ENCODE measurements around the gene CEP164. TPM values are rescaled to one million over a fixed set of nuclear protein-coding genes. Genes with fewer than 3 reads are reported as not detected.

Gene CEP164
- total and polyA plus RNA-seq, 9 of the 15 experiments (the other 6 are each of a cell fraction or from before 2014, with no cell fraction given): 2.1 to 16.5 (median 10.4) TPM

DNA sequence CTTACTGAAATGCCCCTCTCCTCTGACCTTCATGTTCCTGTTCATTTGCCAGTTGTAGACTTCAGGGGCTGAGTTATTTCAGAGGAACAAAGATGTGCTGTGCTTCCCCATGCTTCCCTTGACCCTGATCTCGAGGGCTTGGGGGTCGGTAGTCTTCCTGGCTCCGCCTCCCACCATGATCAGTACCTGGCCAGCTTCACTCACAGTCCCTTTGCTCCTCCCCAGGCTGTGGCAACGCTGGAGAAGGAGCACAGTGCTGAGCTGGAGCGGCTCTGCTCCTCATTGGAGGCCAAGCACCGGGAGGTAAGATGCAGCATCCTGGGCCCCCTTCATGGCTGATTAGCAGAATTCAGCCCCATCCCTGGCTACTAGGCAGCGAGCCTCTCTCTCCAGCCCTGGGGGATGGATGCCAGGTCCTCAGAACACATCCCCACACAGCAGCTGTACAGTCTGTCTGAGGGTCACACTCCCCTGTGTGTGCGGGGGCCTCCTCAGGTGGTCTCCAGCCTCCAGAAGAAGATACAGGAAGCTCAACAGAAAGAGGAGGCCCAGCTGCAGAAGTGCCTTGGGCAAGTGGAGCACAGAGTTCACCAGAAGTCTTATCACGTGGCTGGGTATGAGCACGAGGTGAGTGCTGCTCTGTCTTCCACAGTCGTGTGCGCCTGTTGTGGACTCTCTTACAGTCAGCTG lies 64.5 kb downstream of the CEP164 start (continued):
- TF ChIP-seq MECOM (CRISPR knock-in tag; IDR thresholded peaks at IDR 0.05): no peak

- Histone ChIP-seq H2AFZ (ENCODE audit: low read depth, low read length) (no peak overlapping the region), H3K27ac (ENCODE audit: extremely low read depth, low read depth, low read length) (no peak overlapping the region), H3K4me2 (ENCODE audit: insufficient read depth, low read length) (no peak overlapping the region), H3K36me3 (ENCODE audit: control insufficient read depth, insufficient read depth, low read length) (peaks cover 9% of the 10 kb centered on the region; the same call in 1 of the 3 replicates), H3K9me3 (replicated peaks; ENCODE audit: control insufficient read depth, insufficient read depth, low read depth, low read length) (no peaks in the 10 kb centered on the region), H3K9me1 (ENCODE audit: control insufficient read depth, insufficient read depth, low read length) (no peaks in the 10 kb centered on the region), H3K79me2 (ENCODE audit: control insufficient read depth, insufficient read depth, low read length) (no peaks in the 10 kb centered on the region), H4K20me1 (replicated peaks; ENCODE audit: control insufficient read depth, insufficient read depth, low read length) (no peaks in the 10 kb centered on the region), H3K9ac (ENCODE audit: insufficient read depth in 1 of 2, low read depth in 2 of 2, low read length in 2 of 2) (no peak overlapping the region; a peak in 1 of 4 replicates), H3K27me3 (ENCODE audit: control insufficient read depth in 2 of 2, insufficient read depth in 2 of 2, low read length in 2 of 2) (no peaks in the 10 kb centered on the region), H3K4me3 (no peak overlapping the region), H3K4me1 (replicated peaks in 1 of 2; ENCODE audit: control insufficient read depth in 2 of 2, insufficient read depth in 2 of 2, low read length in 2 of 2) (no peaks in the 10 kb centered on the region; a peak in 1 of 5 replicates)
- intact Hi-C loops (cut with micrococcal nuclease): no loop called here
- BruUV-seq (replicated peaks): no TSS peak
- no peak for FAIRE-seq
- no peak for ATAC-seq
- no peak for DNase-seq (ENCODE audit: extremely low read depth in 1 of 4, low spot score in 3 of 4)
- ChIA-PET CTCF (ENCODE audit: low intra/inter-chr PET ratio) (no interaction called here), POLR2A (interaction anchor here (0.6 to 1.5 kb wide), 4 partner anchors 9 to 391 kb away, joined by 3 to 4 read pairs (median 3); no protein-coding TSS in a partner anchor)
- 67% methylated on average over 8 of the region's 8 CpGs for WGBS (ENCODE audit: insufficient coverage, low coverage, missing lambda C conversion rate)
- in situ Hi-C loops (cut with MboI): no loop called here
- TF ChIP-seq DMBX1 (CRISPR knock-in tag; IDR thresholded peaks at IDR 0.05; ENCODE audit: borderline replicate concordance) (no peak), RAD21 (CRISPR knock-in tag; conservative IDR thresholded peaks at IDR 0.05 in 1 of 2, IDR thresholded peaks at IDR 0.05 in 1 of 2) (no peak), POLR2B (IDR thresholded peaks at IDR 0.05; ENCODE audit: low read depth, partially characterized antibody) (no peak), LCOR (CRISPR knock-in tag; IDR thresholded peaks at IDR 0.05) (no peak), ZFP91 (CRISPR knock-in tag; IDR thresholded peaks at IDR 0.05) (no peak), CHD7 (IDR thresholded peaks at IDR 0.05; ENCODE audit: low read depth, low read length) (no peak)
Measured at GRCh38 chr11:117392979-117393378, 65.3 kb downstream of the CEP164 start.
